Measurements from ENCODE around the gene SCP2. TPM values are rescaled to one million over a fixed set of nuclear protein-coding genes. Genes with fewer than 3 reads are reported as not detected.

The SCP2 gene
- total RNA-seq, 1 experiment from 2014 or later, result 53.8 TPM

- H3K9me3 Mint-ChIP-seq (ENCODE audit: unreplicated experiment), result no peaks in the 10 kb centered on the region
- H3K4me3 Mint-ChIP-seq (ENCODE audit: unreplicated experiment), result no peak overlapping the region
- peaks cover 7% of the 10 kb centered on the region for H3K36me3 Mint-ChIP-seq (ENCODE audit: insufficient read depth, unreplicated experiment)
- no peak for DNase-seq (ENCODE audit: unreplicated experiment)
- intact Hi-C loops (cut with micrococcal nuclease), result no loop called here
- no peak overlapping the region for H3K27ac Mint-ChIP-seq (ENCODE audit: low read depth, unreplicated experiment)
- H3K4me1 Mint-ChIP-seq (ENCODE audit: insufficient read depth, unreplicated experiment), result no peaks in the 10 kb centered on the region
- H3K27me3 Mint-ChIP-seq (ENCODE audit: insufficient read depth, unreplicated experiment), result no peaks in the 10 kb centered on the region
- TF ChIP-seq CTCF (IDR thresholded peaks at IDR 0.05; ENCODE audit: unreplicated experiment), result no peak
- CTCF ChIA-PET, result no interaction called here
- no TSS peak for BruUV-seq (replicated peaks)
- POLR2A ChIA-PET, result no interaction called here
Measured at GRCh38 chr1:52913537-52913936, 13.5 kb upstream of the SCP2 start.

GRCh38 chr1:52914463-52914862 lies 12.6 kb upstream of the SCP2 start:
- CTCF ChIA-PET, result no interaction called here
- intact Hi-C loops (cut with micrococcal nuclease), result no loop called here
- BruUV-seq (replicated peaks), result no TSS peak
- H3K4me3 Mint-ChIP-seq (ENCODE audit: unreplicated experiment), result no peak overlapping the region
- no peak for DNase-seq (ENCODE audit: unreplicated experiment)
- no peak overlapping the region for H3K27ac Mint-ChIP-seq (ENCODE audit: low read depth, unreplicated experiment)
- H3K27me3 Mint-ChIP-seq (ENCODE audit: insufficient read depth, unreplicated experiment), result no peaks in the 10 kb centered on the region
- POLR2A ChIA-PET, result interaction anchor here (1.0 to 1.7 kb wide), 2 partner anchors 14 to 16 kb away, joined by 3 to 4 read pairs; no protein-coding TSS in a partner anchor
- H3K9me3 Mint-ChIP-seq (ENCODE audit: unreplicated experiment), result no peaks in the 10 kb centered on the region
- no peak for TF ChIP-seq CTCF (IDR thresholded peaks at IDR 0.05; ENCODE audit: unreplicated experiment)
- peaks cover 7% of the 10 kb centered on the region for H3K4me1 Mint-ChIP-seq (ENCODE audit: insufficient read depth, unreplicated experiment)
- peaks cover 6% of the 10 kb centered on the region for H3K36me3 Mint-ChIP-seq (ENCODE audit: insufficient read depth, unreplicated experiment)

GRCh38 chr1:52915211-52915854 lies 11.7 kb upstream of the SCP2 start:
- Mint-ChIP-seq H3K27me3 (ENCODE audit: insufficient read depth, unreplicated experiment) (no peaks in the 10 kb centered on the region), H3K27ac (ENCODE audit: low read depth, unreplicated experiment) (no peak overlapping the region), H3K4me3 (ENCODE audit: unreplicated experiment) (no peak overlapping the region), H3K4me1 (ENCODE audit: insufficient read depth, unreplicated experiment) (peaks cover 16% of the 10 kb centered on the region), H3K36me3 (ENCODE audit: insufficient read depth, unreplicated experiment) (peaks cover 6% of the 10 kb centered on the region), H3K9me3 (ENCODE audit: unreplicated experiment) (no peaks in the 10 kb centered on the region)
- TF ChIP-seq CTCF (IDR thresholded peaks at IDR 0.05; ENCODE audit: unreplicated experiment), result no peak
- ChIA-PET POLR2A (interaction anchor here (1.0 to 1.7 kb wide), 3 partner anchors 15 to 188 kb away, joined by 3 to 4 read pairs (median 3); no protein-coding TSS in a partner anchor), CTCF (interaction anchor here (0.7 kb wide), 1 partner anchor 8 kb away, joined by 3 read pairs; no protein-coding TSS in a partner anchor)
- intact Hi-C loops (cut with micrococcal nuclease), result no loop called here
- DNase-seq (ENCODE audit: unreplicated experiment), result no peak
- no TSS peak for BruUV-seq (replicated peaks)

GRCh38 chr1:52915855-52916220 lies 11.2 kb upstream of the SCP2 start:
- POLR2A ChIA-PET, result interaction anchor here (1.1 to 1.7 kb wide), 2 partner anchors 18 to 188 kb away, joined by 3 to 4 read pairs; no protein-coding TSS in a partner anchor
- CTCF ChIA-PET, result no interaction called here

More at GRCh38 chr1:52915855-52916220, 11.2 kb upstream of the SCP2 start:
- intact Hi-C loops (cut with micrococcal nuclease), result no loop called here
- Mint-ChIP-seq H3K4me3 (ENCODE audit: unreplicated experiment) (no peak overlapping the region), H3K27ac (ENCODE audit: low read depth, unreplicated experiment) (no peak overlapping the region), H3K9me3 (ENCODE audit: unreplicated experiment) (no peaks in the 10 kb centered on the region), H3K27me3 (ENCODE audit: insufficient read depth, unreplicated experiment) (no peaks in the 10 kb centered on the region), H3K36me3 (ENCODE audit: insufficient read depth, unreplicated experiment) (peaks cover 6% of the 10 kb centered on the region), H3K4me1 (ENCODE audit: insufficient read depth, unreplicated experiment) (peaks cover 17% of the 10 kb centered on the region)
- no peak for DNase-seq (ENCODE audit: unreplicated experiment)
- no peak for TF ChIP-seq CTCF (IDR thresholded peaks at IDR 0.05; ENCODE audit: unreplicated experiment)
- no TSS peak for BruUV-seq (replicated peaks)

All from MCF 10A (cell line).